Fibroblast of the conjunctiva (primary cell): ENCODE data around the gene CLCN7.

Experiments used
- DNase-seq: peaks from one replicate; pipeline ENCODE4 v3.0.0-alpha.2; 2010; ENCODE audit warnings: low read depth

CLCN7 gene

GRCh38 chr16:1401758-1402154 is 73.1 kb downstream of the CLCN7 start:
- DNase-seq = no peak

- no peak for DNase-seq
These were observed 73.6 kb downstream of the CLCN7 start for GRCh38 chr16:1401061-1401757.

- DNase-seq = no peak
These were observed 75.8 kb downstream of the CLCN7 start for GRCh38 chr16:1398826-1399581.

GRCh38 chr16:1398351-1398750 is 76.5 kb downstream of the CLCN7 start:
- DNase-seq = no peak

- DNase-seq = no peak
These were observed 77.0 kb downstream of the CLCN7 start for GRCh38 chr16:1397779-1398178.

GRCh38 chr16:1395444-1396031 is 79.3 kb downstream of the CLCN7 start:
- DNase-seq = no peak
